Loucy (cell line): ENCODE data around the gene RAPGEF2.

Experiments used
- EZH2phosphoT487 ChIP-seq: fragments of 200-600 bp; IDR thresholded peaks from 2 replicates; pipeline ENCODE4 v1.6.1; 2018; ENCODE audit warnings: antibody characterized with exemption, mild to moderate bottlenecking, moderate library complexity, borderline replicate concordance
- TF ChIP-seq, protein P1 (sequence below): fragments of 200-600 bp; sonication (generic); conservative IDR thresholded peaks from 2 replicates; pipeline ENCODE4 v1.5.1; 2014; ENCODE audit warnings: mild to moderate bottlenecking, antibody characterized with exemption, low read length

- TF ChIP-seq, protein P1, sequence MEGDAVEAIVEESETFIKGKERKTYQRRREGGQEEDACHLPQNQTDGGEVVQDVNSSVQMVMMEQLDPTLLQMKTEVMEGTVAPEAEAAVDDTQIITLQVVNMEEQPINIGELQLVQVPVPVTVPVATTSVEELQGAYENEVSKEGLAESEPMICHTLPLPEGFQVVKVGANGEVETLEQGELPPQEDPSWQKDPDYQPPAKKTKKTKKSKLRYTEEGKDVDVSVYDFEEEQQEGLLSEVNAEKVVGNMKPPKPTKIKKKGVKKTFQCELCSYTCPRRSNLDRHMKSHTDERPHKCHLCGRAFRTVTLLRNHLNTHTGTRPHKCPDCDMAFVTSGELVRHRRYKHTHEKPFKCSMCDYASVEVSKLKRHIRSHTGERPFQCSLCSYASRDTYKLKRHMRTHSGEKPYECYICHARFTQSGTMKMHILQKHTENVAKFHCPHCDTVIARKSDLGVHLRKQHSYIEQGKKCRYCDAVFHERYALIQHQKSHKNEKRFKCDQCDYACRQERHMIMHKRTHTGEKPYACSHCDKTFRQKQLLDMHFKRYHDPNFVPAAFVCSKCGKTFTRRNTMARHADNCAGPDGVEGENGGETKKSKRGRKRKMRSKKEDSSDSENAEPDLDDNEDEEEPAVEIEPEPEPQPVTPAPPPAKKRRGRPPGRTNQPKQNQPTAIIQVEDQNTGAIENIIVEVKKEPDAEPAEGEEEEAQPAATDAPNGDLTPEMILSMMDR: no peak
- no peak for TF ChIP-seq EZH2phosphoT487
Observed at GRCh38 chr4:159162576-159162975, 59.7 kb downstream of the RAPGEF2 start.
